Measurements from ENCODE around the gene IGSF22. TPM values are rescaled to one million over a fixed set of nuclear protein-coding genes. Genes with fewer than 3 reads are reported as not detected.
A peak's percentile ranks its signal among the peaks of the same experiment; 100 is the strongest.

IGSF22 gene
- total and polyA plus RNA-seq, 2 experiments from 2014 or later: 0.03 to 0.82 TPM

DNA sequence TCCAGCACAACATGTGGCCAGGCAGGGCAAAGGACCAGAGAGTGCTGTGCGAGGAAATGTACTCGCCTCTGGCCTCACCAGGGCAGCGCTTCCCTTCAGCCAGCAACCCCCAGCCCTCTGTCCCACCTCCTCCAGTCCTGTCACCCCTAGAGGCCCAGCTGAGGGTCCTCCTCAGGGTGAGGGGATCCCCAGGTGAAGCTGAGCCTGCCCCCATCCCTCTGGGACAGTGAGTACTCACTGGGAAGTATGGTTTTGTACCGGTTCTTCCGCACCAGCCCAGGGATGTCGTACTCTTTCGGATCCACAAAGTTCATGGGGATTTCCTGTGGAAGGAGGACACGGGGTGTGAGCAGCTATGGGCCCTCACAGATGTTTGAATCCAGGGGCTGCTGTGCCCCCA is 11.7 kb upstream of the IGSF22 start:
- TF ChIP-seq, protein P1, sequence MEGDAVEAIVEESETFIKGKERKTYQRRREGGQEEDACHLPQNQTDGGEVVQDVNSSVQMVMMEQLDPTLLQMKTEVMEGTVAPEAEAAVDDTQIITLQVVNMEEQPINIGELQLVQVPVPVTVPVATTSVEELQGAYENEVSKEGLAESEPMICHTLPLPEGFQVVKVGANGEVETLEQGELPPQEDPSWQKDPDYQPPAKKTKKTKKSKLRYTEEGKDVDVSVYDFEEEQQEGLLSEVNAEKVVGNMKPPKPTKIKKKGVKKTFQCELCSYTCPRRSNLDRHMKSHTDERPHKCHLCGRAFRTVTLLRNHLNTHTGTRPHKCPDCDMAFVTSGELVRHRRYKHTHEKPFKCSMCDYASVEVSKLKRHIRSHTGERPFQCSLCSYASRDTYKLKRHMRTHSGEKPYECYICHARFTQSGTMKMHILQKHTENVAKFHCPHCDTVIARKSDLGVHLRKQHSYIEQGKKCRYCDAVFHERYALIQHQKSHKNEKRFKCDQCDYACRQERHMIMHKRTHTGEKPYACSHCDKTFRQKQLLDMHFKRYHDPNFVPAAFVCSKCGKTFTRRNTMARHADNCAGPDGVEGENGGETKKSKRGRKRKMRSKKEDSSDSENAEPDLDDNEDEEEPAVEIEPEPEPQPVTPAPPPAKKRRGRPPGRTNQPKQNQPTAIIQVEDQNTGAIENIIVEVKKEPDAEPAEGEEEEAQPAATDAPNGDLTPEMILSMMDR (IDR thresholded peaks at IDR 0.05; ENCODE audit: low read depth, low read length): no peak
- H3K27me3 ChIP-seq: no peaks in the 10 kb centered on the region

DNA sequence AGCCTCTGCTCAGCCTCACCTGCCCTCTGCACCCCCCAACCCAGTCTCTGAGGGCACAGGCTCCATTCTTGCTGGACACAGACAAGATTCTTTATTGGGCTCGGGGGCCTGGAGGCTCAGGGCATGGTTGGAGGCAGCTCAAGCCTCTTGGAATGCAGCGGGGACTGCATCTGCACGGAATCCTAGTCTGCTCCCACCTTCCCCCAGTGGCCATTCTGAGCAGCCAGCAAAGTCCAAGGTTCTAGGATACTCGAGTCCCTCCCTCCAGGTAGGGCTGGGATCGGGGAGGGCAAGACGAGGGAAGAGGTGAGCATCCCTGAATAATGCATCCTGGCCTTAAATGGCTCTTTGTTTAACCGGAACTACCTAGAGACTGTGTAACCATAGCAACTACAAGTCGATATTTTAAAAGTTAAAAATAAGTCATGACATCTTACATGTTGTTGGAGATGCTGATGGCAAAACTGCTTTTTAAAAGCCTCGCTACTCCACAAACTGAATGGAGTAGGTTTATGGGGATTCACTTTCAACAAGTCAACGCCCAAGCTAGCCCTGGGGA is 10.7 kb upstream of the IGSF22 start:
- no peak for DNase-seq (ENCODE audit: low read depth in 1 of 2, low spot score in 1 of 2)
- Histone ChIP-seq H3K4me3 (no peak overlapping the region), H3K4me1 (ENCODE audit: low read depth) (no peaks in the 10 kb centered on the region), H3K9me3 (ENCODE audit: low read depth) (no peaks in the 10 kb centered on the region), H3K36me3 (no peaks in the 10 kb centered on the region), H3K27me3 (no peaks in the 10 kb centered on the region), H3K27ac (no peak overlapping the region)
- TF ChIP-seq, protein P1 (IDR thresholded peaks at IDR 0.05; ENCODE audit: low read depth, low read length): no peak

More for the DNA sequence above, 11.7 kb upstream of the IGSF22 start:
- Histone ChIP-seq H3K36me3 (no peaks in the 10 kb centered on the region), H3K4me3 (no peak overlapping the region), H3K4me1 (ENCODE audit: low read depth) (no peaks in the 10 kb centered on the region), H3K27ac (no peak overlapping the region), H3K9me3 (ENCODE audit: low read depth) (no peaks in the 10 kb centered on the region)
- DNase-seq (ENCODE audit: low read depth in 1 of 2, low spot score in 1 of 2): no peak

DNA sequence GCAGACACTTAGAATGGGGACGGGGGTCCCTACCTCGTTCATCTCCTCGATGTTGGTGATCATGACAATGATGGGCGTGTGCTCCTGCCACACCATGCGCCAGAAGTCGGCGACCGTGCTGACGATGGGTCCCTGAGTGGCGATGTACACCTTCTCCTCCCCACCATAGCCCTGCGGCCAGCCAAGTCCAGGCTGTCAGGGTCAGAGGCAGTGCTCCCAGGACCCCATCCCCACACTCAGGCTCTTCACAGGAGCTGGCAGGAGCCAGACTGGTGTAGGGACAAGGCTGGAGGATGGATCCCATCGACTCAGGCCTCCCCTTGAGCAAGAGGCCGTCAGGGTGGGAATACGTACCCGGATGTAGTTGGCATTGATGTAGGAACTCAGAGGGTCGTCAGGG is 7.2 kb upstream of the IGSF22 start:
- no peaks in the 10 kb centered on the region for H3K36me3 ChIP-seq
- H3K4me1 ChIP-seq (ENCODE audit: low read depth): no peaks in the 10 kb centered on the region
- H3K27ac ChIP-seq: no peak overlapping the region
- TF ChIP-seq, protein P1 (IDR thresholded peaks at IDR 0.05; ENCODE audit: low read depth, low read length): no peak
- no peak for DNase-seq (ENCODE audit: low read depth in 1 of 2, low spot score in 1 of 2)
- H3K9me3 ChIP-seq (ENCODE audit: low read depth): no peaks in the 10 kb centered on the region
- H3K4me3 ChIP-seq: no peak overlapping the region
- H3K27me3 ChIP-seq: no peaks in the 10 kb centered on the region

DNA sequence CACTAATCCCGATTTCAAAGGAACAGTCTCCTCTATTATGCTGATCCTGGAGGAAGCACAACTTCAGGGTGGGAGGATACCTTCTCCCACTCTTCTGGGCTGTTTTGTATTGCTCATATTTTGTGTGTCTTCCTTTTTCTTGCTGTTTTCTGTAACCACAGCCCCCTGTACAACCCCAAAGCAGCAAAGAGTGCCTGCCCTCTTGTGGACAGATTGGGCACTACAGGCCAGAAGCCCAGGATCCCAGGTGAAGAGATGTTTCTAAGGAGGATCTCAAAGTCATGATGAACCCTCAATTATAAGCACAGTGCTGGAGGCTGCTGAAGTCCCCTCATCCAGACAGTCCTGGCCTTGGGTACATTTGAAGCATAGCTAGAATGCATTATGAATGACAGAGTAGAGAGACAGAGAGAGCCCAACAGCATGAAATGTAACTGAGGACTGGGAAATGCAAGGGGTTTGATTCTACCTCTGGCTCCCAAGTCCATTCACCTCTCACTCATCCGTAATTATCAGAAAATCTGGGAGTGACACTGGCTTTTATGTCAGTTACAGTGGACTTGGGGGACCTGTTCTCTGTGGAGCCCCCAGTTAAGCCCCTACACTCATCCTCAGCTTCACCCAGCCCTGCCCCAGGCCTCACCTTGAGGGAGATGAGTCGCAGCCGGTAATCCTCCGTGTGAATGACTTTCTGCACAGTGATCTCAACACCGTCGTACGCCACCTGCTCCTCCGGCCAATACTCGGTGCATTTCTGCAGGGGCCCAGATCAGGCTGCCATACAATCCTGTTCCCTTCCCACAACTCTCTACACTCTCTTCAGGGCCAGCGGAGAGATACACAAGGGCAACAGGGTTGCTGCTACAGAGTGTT is 6.2 kb upstream of the IGSF22 start:
- Histone ChIP-seq H3K36me3 (no peaks in the 10 kb centered on the region), H3K9me3 (ENCODE audit: low read depth) (no peaks in the 10 kb centered on the region), H3K27ac (no peak overlapping the region), H3K27me3 (no peaks in the 10 kb centered on the region), H3K4me3 (no peak overlapping the region), H3K4me1 (ENCODE audit: low read depth) (no peaks in the 10 kb centered on the region)
- DNase-seq (ENCODE audit: low read depth in 1 of 2, low spot score in 1 of 2): peak; percentile 53 to 57
- TF ChIP-seq, protein P1 (IDR thresholded peaks at IDR 0.05; ENCODE audit: low read depth, low read length): peak; percentile 100

DNA sequence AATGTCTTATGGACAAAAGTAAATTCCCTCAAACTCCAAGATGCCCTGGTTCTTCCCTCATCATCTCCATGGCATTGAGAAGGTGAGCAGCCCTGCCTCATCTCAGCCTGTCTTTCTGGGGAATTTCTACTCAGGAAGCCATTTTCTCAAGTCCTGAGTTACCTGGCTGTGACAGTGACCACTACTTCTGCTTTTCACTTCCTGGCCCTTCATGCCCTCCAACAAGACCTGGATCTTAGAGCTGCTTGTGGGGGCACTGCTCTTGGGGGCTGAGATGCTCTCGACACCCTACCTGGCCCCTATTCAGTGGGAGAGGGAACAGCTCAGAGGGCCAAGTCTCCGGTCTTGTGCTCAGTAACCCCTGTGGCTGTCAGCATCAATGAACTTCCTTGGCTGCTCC is 5.5 kb upstream of the IGSF22 start:
- TF ChIP-seq, protein P1 (IDR thresholded peaks at IDR 0.05; ENCODE audit: low read depth, low read length): no peak
- Histone ChIP-seq H3K9me3 (ENCODE audit: low read depth) (no peaks in the 10 kb centered on the region), H3K4me1 (ENCODE audit: low read depth) (no peaks in the 10 kb centered on the region), H3K27me3 (no peaks in the 10 kb centered on the region), H3K4me3 (no peak overlapping the region), H3K36me3 (no peaks in the 10 kb centered on the region), H3K27ac (no peak overlapping the region)
- DNase-seq (ENCODE audit: low read depth in 1 of 2, low spot score in 1 of 2): no peak

Measured in cardiac muscle cell (in vitro differentiated cells and primary cell).